GM20431 (cell line): ENCODE results near the gene LCNL1.

ENCODE experiments used
- in situ Hi-C: fragments of 300-500 bp; cut with MseI, MboI; formaldehyde crosslinking; loops from one replicate; pipeline ENCODE4 v1.15.0; 2020; ENCODE audit warnings: low sequenced_read_pairs; ENCODE audit not compliant: unreplicated experiment

Gene LCNL1

GRCh38 chr9:136982232-136983051 lies at the start of gene LCNL1:
Gene LCNL1 (plus strand): TSS chr9:136982993. CDS start chr9:136983587, 594 bp downstream.
- in situ Hi-C loops = no loop called here

- in situ Hi-C loops = no loop called here
Observed at GRCh38 chr9:136934277-136934676, 48.5 kb upstream of the LCNL1 start.

GRCh38 chr9:136935651-136936050 lies 47.1 kb upstream of the LCNL1 start:
- in situ Hi-C loops = no loop called here

GRCh38 chr9:136936645-136937170 lies 46.1 kb upstream of the LCNL1 start:
- in situ Hi-C loops = no loop called here

GRCh38 chr9:136937186-136938001 lies 45.4 kb upstream of the LCNL1 start:
- in situ Hi-C loops = no loop called here

GRCh38 chr9:136939431-136939995 lies 43.3 kb upstream of the LCNL1 start:
- in situ Hi-C loops = no loop called here

- in situ Hi-C loops = no loop called here
Observed at GRCh38 chr9:136939996-136940525, 42.7 kb upstream of the LCNL1 start.

- in situ Hi-C loops = no loop called here
Observed at GRCh38 chr9:136940526-136941230, 42.1 kb upstream of the LCNL1 start.

- in situ Hi-C loops = no loop called here
Observed at GRCh38 chr9:136941231-136942111, 41.3 kb upstream of the LCNL1 start.

GRCh38 chr9:136942112-136942880 lies 40.5 kb upstream of the LCNL1 start:
- in situ Hi-C loops = no loop called here

GRCh38 chr9:136942881-136943230 lies 39.9 kb upstream of the LCNL1 start:
- in situ Hi-C loops = no loop called here

GRCh38 chr9:136943291-136944211 lies 39.2 kb upstream of the LCNL1 start:
- in situ Hi-C loops = no loop called here

GRCh38 chr9:136944212-136944518 lies 38.6 kb upstream of the LCNL1 start:
- in situ Hi-C loops = no loop called here

GRCh38 chr9:136944519-136945332 lies 38.1 kb upstream of the LCNL1 start, which contains the start of the genes C8G and FBXW5:
Gene C8G (plus strand): TSS chr9:136945243. CDS start chr9:136945321, 78 bp downstream.
Gene FBXW5 (minus strand): TSS chr9:136944738. CDS start chr9:136944083, 655 bp downstream.
- in situ Hi-C loops = no loop called here

- in situ Hi-C loops = no loop called here
Observed at GRCh38 chr9:136945333-136946227, 37.2 kb upstream of the LCNL1 start.
